Activated effector memory CD4-positive, alpha-beta T cell treated with anti-CD3 and anti-CD28 coated beads, Interleukin-2, amount 50 U/mL, for 16 hours (primary cell): Measurements from ENCODE around the gene MYO18A.

Experiments
- DNase-seq: peaks from one replicate; pipeline ENCODE4 v3.0.0-alpha.2; 2020

The MYO18A gene

GRCh38 chr17:29045026-29045425, 135.2 kb downstream of the MYO18A start:
- DNase-seq: no peak

GRCh38 chr17:29043539-29044145, 136.6 kb downstream of the MYO18A start:
- no peak for DNase-seq

GRCh38 chr17:29042679-29043538, 137.3 kb downstream of the MYO18A start, which contains the start of gene PIPOX:
Gene PIPOX, plus strand, starts transcription at chr17:29043141. Its CDS starts 85 bp downstream, at chr17:29043226.
- DNase-seq: no peak

- DNase-seq: no peak
Measured at GRCh38 chr17:29042026-29042678, 138.0 kb downstream of the MYO18A start.

- no peak for DNase-seq
Measured at GRCh38 chr17:29041571-29041970, 138.6 kb downstream of the MYO18A start.

GRCh38 chr17:29041091-29041490, 139.1 kb downstream of the MYO18A start:
- DNase-seq: no peak

GRCh38 chr17:29039764-29040598, 140.2 kb downstream of the MYO18A start:
- no peak for DNase-seq

- no peak for DNase-seq
Measured at GRCh38 chr17:29038085-29038795, 142.0 kb downstream of the MYO18A start.

- DNase-seq: no peak
Measured at GRCh38 chr17:29037739-29038084, 142.5 kb downstream of the MYO18A start.

GRCh38 chr17:29036584-29036983, 143.6 kb downstream of the MYO18A start:
- DNase-seq: no peak

- no peak for DNase-seq
Measured at GRCh38 chr17:29034510-29034909, 145.7 kb downstream of the MYO18A start.

- no peak for DNase-seq
Measured at GRCh38 chr17:29032857-29033197, 147.4 kb downstream of the MYO18A start.

- DNase-seq: no peak
Measured at GRCh38 chr17:29032013-29032856, 148.0 kb downstream of the MYO18A start.

- no peak for DNase-seq
Measured at GRCh38 chr17:29031488-29031887, 148.7 kb downstream of the MYO18A start.

GRCh38 chr17:29024316-29024952, 155.8 kb downstream of the MYO18A start:
- DNase-seq: no peak

- DNase-seq: no peak
Measured at GRCh38 chr17:29022074-29022473, 158.1 kb downstream of the MYO18A start.

- no peak for DNase-seq
Measured at GRCh38 chr17:29021226-29021625, 159.0 kb downstream of the MYO18A start.
